Measurements from ENCODE around the gene SLC23A2.
"Not testable (repeated sequence)": the region's sequence is repeated elsewhere in the genome, so short reads cannot be mapped to it uniquely, and the experiment has no call there.

Gene SLC23A2

DNA sequence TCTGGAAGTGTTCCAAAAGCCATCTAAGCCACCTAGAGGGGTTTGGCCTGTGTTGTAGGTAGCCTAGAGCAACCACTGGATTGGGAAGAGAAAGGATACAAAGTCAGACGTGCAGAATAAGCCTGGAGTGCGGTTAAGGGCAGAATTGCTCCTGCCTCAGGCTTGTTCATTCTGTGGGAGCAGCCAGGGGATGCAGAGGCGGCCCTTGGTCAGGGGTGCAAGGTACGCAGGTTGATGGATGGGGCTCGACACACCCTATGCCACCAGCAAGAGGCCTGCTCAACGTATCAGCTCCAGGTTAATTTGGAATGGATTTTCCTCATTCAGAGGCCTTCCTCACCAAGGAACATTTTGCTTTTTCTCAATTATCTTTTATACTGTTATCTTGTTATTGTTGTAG is 129.8 kb downstream of the SLC23A2 start:
- no peak for DNase-seq

DNA sequence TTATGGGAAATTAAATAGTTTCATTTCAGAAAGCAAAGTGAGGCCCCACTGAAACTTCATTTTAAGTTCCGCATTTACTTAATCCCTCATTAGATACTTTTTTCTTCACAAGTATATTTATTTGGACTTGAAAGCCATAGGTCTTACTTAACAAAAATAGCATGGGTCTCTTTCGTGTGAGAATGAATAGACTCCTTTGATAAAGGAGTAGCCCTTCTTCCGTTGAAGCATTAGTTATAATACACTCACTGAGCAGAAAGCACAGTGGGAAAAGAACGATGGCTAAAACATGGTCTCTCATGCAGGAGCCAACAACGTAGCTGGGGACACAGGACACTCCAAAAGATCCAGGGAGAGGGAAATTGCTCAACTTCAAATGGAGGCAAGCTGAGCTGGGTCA is 130.4 kb downstream of the SLC23A2 start:
- DNase-seq, result no peak

DNA sequence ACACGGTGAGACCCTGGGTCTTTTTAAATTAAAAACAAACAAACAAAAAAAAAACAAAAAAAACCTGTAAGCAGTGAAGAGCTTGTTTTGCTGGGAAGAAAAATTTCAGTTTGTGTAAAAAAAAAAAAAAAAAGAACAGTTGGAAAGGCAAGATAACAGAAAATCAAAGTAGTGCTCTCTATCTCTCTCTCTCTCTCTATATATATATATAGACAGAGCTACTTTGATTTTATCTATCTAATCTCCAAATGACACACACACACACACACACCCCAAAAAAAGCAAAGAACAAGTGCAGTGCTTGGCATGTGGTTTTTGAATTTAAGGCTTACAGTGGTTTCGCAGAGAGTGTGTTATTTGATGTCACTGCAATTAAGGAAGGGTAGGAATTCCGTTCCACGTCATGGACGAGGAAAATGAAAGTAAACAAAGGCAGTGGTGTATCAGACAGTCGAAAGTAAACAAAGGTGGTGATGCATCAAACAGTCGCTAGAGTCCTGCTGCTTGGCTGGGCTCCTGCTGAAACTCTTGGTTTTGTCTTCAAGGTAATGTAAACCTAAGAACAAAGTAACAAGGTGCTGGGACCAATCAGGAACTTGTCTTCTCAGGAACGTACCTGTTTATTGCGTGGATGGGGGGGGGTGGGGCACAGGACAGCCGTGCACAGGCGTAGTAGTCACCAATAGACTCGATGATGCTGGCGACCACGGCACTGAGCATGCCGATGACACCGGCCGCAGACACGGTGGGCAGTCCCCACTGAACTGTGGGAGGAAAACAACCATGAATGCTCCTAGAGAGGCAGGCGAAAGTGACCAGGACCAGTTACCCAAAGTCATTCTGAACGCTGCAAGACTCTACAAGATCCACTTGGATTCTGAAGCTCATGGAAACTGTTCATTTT is 131.8 kb downstream of the SLC23A2 start:
- DNase-seq, result no peak

DNA sequence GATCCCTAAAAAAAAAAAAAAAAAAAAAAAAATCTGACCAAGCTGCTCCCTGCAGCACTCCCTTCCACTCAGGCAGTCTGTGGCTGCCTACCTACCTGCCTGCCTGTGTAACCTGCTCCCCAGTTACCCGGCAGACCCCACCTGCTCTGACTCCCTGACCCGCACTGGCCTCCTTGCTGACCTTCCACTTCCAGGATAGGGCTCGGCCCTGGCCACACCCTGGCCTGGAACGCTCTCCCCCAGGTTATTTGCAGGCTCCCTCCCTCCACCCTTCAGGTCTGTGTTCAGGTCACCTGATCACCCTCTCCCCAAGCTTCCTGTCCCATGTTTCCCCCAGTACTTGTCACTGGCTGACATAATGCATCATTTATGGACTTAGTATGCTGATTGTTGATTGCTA is 134.3 kb downstream of the SLC23A2 start:
- no peak for DNase-seq

DNA sequence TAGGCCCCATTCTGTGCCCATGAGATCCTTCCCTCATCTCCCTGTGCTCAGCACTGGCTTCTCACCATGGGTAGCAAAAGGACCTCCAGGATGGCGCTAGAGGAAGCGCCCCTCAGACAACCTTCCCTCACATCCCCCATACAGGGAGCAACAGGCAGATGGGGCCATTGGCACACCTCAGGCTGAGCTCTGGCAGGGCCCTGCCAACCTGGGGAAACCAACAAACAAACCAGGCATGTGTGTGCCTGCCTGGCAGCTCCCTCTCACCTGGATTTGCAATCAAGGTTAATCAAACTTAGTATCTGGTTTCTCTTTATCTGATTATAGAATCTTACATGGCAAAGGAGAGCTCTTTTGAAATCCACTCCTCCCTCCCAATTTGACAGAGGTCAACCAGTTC is 134.9 kb downstream of the SLC23A2 start:
- DNase-seq, result no peak

DNA sequence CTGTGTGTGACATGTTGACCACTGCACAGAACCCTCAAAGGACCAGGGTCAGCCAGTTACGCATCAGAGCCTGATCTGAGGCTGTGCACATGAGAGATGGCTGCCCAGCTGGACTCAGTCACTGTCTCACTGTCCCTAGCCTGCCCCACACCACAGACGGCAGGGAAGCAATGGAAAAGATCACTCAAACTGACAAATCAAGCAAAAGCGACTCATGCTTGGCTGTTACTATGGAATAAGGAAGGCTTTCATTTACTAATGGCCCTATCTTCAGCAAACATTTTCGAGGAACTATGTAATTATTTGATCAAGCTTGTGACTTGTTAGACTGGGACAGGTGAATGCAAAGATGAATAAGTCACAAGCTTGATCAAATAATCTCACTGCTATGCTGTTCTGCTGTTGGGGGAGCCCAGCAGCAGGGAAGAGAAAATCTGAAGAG is 137.0 kb downstream of the SLC23A2 start:
- no peak for DNase-seq

DNA sequence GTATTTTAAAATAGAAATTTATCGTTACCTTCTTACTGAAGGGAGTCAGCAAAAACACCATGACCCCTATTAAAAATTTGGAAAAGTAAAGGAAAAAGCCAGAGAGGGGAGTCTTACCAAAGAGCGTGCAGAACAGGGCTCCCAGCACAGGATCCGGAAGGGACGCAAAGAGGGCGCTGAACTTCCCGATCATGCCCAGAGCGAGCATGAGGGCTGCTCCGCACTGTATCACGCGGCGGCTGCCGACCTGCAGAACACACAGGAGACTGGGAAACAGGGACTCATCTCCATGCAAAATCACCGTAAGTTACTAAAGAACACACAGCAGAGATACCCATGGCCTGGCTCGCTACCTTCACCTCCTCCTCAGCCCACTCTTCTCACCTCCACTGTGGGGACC is 138.6 kb downstream of the SLC23A2 start:
- DNase-seq, result no peak

DNA sequence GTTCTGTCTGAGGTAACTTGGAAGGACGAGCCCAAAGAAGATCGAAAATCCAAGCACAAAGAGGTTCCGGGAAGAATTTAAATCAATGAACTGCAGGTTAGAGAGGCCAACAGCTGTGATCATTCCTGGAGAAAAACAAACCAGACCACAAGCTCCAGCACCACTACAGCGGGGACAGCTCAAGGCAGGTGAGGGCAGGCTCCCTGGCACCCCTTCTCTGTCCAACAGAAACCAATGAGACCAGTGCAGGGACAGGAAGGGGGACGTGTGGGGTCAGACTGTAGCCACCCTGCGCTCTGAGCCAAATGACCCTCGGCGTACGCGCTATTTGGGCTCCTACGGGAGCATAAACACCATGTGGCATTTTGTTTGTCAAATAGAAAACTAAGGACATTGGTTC is 139.3 kb downstream of the SLC23A2 start:
- no peak for DNase-seq

DNA sequence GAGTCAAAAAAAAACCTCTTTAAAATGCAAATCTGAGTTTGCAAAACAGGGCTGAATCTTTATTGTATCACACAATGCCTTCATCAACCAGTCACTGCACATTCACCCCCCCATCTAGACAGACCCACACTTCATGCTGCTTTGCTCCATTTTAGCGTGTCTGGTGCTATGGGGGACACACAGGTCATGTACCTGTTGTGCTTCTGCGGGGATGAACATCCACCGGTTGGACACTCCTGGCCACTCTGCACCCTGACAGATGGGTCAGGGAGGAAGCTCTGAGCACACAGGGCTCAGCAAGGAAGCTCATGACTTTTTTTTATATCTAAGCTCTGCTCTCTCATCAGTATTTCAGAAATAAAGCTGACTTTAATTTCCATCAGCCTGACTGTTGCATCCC is 143.3 kb downstream of the SLC23A2 start:
- DNase-seq, result no peak

DNA sequence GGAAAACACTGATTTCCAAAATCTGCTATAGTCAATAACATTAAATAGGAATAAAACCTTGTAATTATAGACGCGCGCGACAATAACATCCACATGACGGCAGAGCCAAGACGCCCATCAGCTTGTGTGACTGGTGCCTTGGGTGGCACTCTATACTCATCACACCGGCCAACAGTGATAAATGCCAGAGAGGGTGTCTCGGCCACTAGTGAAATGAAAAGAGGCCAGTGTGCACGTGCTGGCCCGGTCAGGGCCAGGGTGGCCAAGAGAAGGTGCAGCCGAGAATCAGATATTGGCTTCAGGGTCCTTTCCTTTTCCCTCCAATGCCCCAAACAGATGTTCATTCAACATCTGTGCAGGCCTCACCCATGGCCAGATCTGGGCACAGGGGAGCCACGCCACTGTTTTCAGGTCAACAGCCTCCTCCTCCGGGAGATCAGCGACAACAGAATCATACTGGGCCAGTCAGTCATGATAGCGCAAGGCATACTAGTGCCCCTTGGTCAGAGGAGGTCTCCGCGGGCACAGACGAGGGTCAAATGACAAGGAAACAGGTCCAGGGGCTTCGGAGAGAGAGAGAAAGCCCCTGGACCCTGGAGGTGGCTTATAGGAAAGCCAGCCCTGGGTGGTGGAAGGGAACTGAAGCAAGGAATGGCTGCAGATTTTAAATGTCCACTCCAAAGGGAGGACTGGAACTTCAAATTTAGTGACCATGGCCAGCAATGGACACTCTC is 145.1 kb downstream of the SLC23A2 start:
- no peak for DNase-seq

DNA sequence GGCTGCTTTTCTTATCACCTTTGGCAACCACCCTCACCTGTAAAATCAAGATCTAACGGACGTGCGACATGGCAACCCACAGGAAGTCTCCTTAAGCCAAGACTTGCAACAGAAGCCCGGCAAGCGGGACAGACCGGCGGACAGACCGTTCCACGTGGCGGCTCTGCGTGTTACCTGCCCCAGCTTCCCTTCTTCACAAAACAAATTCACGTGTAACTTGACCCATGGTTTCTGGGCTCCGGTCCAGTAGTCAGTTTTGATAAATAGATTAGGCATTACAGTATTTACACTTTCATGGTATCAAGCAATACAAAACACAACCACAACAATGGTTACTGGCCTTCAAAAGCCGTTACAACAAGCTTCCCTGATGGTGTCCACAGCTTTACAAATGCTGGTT is 145.8 kb downstream of the SLC23A2 start:
- DNase-seq, result no peak

DNA sequence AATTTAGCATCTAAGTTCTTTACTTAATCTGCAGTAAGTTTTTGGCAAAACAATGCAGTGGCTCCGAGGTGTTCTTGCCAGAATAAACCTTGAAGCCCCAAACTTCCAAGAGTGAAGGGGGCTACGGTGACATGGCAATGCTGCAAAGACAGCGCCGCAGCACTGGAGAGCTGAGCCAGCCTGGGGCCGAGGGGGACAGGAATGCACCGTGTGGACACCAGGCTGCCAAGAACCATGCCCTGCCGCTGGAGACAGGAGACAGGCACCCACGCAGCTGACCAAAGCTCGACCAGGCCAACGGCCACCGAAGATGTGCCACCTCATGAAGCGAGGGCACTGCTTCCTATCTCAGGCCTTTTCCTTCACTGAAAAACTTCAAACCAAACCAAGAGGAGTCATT is 146.2 kb downstream of the SLC23A2 start:
- no peak for DNase-seq

DNA sequence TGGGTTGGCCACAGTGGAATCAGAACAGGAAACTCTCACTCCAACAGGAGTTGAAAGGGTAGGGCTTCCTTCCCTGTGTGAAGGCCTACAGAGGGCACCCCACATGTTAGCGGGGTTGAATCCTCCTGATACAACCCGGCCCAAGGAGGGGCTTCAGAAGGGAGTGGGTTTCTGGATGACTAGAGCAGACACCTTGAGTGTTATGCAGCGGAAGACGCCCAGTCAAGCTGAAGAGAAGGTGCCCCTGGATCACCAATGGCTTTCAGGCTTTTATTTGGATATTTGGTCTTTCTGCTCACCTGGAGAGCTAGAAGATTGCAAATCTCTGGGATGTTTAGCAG is 146.8 kb downstream of the SLC23A2 start:
- DNase-seq, result no peak

DNA sequence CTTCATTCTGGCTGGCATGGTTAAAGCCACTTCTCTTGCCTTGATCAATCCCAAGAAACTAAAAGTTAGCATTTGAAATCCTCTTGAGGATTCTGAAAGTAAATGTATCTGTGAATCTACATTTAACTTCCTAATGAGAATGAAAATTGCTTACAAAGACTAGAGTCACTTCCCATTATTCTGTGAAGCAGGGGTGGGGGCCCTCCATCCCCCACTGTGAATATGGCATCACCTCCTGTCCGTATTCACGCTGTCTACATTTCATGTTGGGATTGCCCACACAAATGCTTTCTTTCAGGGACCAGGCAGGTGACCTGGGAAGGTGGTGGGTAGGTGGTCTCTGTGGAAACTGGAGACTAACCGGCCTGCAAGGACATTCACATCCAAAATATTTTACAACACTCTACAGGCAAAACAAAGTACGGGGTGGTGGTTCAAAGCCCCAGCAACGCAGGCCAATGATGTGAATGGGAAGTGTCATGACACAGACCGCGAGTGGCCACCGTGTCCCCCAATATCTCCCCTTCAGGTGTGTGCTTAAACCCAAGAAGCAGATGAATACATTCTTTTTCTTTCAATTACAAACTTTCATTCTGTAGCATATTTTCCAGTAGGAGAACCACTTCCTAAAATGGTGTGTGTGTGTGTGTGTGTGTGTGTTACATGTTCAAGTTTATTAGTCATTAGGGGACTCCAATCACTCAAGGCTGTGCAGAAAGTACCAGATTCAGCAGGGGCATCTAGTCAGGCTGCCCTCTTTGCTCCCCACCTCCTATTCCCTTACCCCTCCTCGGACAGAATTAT is 147.4 kb downstream of the SLC23A2 start:
- DNase-seq, result no peak

DNA sequence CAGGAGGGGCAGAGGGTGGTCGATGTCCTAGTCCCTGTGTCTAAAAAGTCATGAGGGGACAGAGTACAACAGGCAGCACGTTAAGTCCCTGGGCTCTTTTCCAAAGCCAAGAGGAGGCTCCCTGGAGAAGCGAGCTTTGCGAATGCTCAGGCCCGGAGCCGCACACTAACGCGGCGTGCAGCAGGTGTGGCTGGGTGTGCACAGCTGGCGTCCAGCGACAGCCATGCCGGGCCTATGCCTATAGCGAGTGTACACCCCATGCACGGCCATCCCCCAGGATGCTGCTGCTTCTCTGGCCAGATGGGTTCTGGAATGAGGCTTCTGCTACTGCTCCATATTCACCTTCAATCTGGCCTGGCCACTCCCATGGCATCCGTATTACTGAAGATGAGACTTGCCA is 148.3 kb downstream of the SLC23A2 start:
- no peak for DNase-seq

DNA sequence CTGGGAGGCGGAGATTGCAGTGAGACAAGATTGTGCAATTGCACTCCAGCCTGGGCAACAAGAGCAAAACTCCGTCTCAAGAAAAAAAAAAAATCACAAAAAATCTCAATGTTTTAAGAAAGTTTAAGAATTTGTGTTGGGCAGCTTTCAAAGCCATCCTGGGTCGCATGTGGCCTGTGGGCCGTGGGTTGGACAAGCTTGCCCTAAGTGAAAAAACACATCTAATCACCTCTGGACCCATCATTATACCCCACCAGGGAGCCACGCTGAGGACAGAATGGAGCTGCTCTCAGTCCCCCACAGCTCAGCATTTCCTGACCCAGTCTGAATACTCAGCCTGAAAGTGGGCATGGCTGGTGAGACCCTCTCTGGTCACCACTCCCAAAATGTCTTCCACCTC is 150.3 kb downstream of the SLC23A2 start:
- no peak for DNase-seq

DNA sequence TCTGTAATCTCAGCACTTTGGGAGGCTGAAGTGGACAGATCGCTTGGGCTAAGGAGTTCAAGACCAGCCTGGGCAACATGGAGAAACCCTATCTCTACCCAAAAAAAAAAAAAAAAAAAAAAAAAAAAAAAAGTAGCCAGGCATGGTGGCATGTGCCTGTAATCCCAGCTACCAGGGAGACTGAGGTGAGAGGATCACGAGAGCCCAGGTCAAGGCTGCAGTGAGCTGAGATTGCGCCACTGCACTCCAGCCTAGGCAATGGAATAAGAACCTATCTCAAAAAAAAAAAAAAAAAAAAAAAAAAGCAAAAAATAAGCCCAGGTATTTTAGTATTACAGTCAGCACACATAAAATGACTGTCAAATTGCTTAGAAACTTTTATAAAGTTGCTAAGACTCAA is 152.5 kb downstream of the SLC23A2 start:
- not testable (repeated sequence) for DNase-seq

DNA sequence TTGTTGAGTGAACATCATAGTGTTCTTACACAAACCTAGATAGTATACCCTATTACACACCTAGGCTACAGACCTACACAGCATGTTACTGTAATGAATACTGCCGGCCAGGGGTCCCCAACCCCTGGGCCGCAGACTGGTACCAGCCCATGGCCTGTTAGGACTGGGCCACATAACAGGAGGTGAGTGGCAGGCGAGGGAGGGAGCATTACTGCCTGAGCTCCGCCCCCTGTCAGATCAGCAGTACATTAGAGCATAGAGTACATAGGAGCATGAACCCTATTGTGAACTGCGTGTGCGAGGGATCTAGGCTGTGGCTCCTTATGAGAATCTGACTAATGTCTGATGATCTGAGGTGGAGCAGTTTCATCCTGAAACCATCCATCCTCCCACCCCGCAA is 153.3 kb downstream of the SLC23A2 start:
- no peak for DNase-seq

DNA sequence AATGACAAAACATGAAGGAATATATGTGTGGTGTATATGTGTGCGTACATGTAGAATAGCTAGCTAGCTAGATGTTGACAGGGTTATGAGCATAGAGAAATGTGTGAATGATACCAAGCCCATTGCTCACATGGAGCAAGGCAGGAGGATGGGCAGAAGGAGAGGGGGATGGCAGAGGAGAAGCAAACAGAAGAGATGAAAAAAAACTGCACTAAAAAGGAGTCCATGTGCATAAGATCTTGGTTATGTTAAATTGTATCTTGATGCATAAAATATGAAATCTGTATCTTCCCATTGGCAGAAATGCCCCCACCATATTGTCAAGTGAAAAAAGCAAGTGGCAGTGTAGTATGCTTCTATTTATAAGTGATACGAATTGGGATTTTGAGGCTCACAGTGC is 154.5 kb downstream of the SLC23A2 start:
- no peak for DNase-seq

DNA sequence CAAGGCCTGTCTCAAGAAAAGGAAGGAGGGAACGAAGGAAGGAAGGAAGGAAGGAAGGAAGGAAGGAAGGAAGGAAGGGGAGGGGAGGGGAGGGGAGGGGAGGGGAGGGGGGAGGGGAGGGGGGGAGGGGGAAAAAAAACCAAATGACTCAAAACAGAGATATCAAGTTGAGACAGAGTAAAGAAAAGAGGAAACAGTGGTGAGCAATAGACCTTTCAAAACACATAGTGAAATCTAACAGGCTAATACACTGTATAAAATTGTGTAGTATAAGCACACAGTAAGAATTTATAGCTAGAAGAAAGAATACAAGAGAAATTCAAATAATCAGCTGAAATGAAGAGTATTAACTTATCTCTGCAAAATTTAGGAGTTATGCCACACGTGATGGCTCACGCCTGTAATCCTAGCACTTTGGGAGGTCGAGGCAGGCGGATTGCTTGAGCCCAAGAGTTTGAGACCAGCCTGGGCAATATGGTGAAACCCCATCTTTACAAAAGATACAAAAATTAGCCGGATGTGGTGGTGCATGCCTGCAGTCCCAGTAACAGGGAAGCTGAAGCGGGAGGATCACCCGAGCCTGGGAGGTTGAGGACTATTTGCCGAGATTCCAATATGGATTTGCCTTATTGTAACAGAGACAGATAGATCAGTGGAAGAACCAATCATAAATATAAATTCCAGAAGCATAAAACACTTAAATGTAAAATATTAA is 156.4 kb downstream of the SLC23A2 start:
- no peak for DNase-seq

DNA sequence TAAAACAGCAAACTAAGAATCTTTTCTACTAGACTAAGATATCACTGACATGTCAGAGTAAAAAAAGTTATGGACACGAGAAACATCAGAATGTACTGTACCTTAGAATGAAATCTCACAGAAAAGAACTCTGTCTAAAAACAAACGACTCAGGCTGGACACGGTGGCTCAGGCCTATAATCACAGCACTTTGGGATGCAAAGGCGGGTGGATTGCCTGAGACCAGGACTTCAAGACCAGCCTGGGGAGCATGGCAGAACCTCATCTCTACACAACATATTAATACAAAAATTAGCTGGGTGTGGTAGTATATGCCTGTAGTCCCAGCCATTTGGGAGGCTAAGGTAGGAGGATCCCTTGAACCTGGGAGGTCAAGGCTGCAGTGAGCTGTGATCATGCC is 157.0 kb downstream of the SLC23A2 start:
- DNase-seq, result no peak

DNA sequence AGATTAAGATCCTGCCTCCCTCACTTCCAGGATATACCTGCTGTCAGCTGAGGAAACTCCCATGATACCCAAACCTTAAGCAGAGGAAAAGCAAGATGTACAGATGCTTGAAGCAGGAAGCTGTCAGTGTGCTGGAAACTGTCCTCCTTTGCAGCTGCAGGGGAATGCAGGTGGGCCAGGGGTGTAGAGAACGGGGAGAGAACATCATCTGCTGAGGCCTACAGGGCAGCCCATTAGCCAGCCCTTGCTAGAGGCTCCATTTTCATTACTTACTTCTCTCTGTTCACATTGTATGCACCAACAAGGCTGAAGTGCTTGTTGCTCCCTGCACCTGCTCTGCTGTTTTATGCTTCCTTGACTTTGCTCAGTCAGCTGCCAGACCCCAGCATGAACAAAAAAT is 160.5 kb downstream of the SLC23A2 start:
- DNase-seq, result no peak

DNA sequence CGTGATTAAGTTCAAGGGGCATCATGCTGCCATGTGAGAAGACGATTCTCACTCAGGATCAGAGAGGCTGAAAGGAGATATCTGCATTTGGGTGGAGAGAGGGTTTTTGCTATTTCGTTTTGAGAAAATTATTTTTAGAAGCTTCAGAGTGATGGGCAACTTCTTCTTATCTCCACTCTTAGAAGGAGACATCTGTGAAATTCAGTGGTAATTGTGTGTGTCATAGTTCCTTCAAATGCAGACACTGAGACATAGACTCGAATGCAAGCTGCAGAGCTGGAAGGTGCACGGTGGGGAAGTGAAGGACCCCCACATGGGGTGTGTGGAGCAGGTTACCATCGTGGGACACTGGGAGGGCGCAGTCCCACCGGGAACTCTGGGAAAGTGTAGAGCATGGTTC is 162.8 kb downstream of the SLC23A2 start:
- DNase-seq, result no peak

Data from activated CD4-positive, alpha-beta T cell treated with anti-CD3 and anti-CD28 coated beads for 48 hours (primary cell).